GM13976 (cell line): Measurements from ENCODE around the gene IFT25.

ENCODE experiments used
- DNase-seq: peaks from one replicate; pipeline ENCODE4 v3.0.0; 2012; ENCODE audit warnings: low spot score
- in situ Hi-C: fragments of 300-500 bp; cut with MboI; formaldehyde crosslinking; loops from one replicate; pipeline ENCODE4 v1.12.0; 2022; ENCODE audit warnings: low sequenced_read_pairs, mixed read lengths, inconsistent platforms; ENCODE audit not compliant: unreplicated experiment
- TF ChIP-seq, protein P1 (sequence below): IDR thresholded peaks from 2 replicates; pipeline ENCODE4 v1.5.1; 2012; ENCODE audit warnings: borderline replicate concordance, mild to moderate bottlenecking; ENCODE audit not compliant: insufficient read depth; ENCODE audit errors: extremely low read depth, missing control alignments, control extremely low read depth

Gene IFT25

DNA sequence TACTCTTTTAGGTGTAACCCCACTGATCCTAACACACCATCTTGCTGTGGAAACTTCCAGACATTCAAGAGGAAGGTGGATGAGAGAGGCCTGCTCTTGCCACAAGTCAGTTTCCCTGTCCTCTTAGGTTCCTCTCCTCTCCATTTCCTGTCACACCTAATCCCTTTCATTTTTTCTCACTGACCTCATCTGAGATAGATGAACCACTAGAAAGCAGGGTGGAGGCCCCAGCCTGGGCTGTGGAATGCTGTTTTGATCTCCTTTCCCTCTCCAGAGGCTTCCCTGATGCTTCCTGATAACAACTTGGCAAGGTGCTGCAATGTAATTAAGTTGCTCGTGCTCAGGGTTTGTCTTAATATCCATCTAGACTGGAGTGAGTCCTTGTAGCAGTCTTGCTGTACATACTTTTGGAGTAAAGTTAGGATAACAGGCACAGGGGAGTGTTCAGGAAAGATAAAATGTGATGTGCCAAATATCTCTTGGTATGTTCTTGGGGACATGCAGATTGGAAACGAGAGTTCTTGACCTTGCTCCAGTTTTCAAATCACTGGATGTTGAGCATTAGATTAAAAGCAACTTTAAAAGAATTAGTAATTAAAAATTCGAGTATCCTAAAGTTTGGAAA, 11.8 kb upstream of the IFT25 start:
- in situ Hi-C loops, result loop anchor here (5.0 kb wide), 1 partner anchor 90 kb away; no protein-coding TSS in a partner anchor
- DNase-seq, result no peak
- TF ChIP-seq, protein P1, sequence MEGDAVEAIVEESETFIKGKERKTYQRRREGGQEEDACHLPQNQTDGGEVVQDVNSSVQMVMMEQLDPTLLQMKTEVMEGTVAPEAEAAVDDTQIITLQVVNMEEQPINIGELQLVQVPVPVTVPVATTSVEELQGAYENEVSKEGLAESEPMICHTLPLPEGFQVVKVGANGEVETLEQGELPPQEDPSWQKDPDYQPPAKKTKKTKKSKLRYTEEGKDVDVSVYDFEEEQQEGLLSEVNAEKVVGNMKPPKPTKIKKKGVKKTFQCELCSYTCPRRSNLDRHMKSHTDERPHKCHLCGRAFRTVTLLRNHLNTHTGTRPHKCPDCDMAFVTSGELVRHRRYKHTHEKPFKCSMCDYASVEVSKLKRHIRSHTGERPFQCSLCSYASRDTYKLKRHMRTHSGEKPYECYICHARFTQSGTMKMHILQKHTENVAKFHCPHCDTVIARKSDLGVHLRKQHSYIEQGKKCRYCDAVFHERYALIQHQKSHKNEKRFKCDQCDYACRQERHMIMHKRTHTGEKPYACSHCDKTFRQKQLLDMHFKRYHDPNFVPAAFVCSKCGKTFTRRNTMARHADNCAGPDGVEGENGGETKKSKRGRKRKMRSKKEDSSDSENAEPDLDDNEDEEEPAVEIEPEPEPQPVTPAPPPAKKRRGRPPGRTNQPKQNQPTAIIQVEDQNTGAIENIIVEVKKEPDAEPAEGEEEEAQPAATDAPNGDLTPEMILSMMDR, result no peak

DNA sequence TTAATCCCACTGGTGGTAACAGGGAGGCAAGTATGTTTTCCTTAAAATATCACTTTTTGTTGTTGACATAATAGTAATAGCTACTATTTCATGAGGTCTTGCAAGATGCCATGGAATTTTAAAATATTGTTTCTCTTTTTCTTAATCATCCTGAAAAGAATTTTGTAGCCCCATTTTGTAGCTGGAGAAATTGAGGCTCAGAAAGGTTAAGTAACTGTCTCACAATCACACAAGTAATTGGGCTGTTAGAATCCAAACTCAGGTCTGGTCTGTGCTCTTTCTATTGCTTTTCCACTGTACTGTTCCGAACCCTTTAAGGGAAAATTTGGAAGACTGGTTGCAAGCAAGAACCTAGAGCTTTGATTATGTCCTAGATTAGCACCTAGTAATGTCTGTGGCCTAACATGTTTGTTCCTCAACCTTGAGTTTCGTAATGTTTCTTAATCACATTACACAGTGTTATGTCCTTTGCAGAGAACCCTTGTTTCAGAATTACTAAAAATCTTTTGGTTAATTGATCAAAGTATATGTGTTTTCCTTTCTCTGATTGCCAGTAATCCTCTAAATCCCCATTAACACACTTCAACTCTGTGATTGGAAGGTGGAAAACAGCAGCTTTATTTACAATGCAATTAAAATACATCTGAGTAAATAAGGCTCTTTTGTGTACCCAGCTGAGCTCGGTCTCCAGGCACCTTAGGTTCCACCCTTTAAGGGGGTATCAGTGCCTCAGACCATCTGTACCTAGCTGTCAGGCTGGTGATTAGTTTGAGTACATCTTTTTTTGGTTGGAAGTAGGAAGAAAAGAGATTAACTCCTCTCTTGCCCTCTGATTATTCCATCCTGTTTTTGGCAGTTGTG, 11.0 kb upstream of the IFT25 start:
- TF ChIP-seq, protein P1, result no peak
- no peak for DNase-seq
- in situ Hi-C loops, result loop anchor here (5.0 kb wide), 1 partner anchor 89 kb away; no protein-coding TSS in a partner anchor

DNA sequence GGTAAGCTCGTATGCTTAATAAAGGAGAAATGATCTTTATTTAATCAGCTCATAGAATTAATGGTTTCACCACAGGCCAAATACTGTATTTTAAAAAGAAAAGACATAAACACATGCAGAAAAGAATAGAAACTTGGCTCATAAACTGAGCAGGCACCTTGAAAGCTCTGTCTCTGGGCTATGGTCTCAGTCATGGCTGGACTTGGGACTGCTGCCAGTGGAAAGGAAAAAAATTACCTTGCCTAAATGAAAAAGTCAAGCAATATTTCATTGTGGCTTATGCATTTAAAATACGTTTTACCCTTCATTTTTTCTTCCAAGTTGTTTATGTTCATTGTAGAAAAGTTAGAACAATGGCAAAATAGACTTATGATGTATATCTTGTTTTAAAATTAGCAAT, 8.6 kb upstream of the IFT25 start:
- DNase-seq, result no peak
- in situ Hi-C loops, result no loop called here
- TF ChIP-seq, protein P1, result no peak

DNA sequence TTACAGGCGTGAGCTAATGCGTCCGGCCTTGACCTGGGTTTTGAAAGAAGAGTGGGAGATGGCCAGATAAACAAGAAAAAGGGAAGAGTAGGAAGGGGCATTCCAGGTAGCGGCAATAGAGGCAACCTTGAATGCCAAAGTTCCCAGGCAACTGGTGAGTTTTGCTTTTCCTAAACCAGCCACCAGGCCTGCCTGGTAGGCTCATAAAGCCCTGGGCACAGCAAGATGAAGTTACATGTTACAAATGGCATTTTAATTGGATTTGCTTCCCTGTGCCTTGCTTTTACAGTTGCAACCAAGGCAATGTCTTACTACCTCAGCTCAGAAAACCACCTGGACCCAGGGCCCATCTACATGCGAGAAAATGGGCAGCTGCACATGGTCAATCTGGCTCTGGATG, 6.2 kb upstream of the IFT25 start:
- DNase-seq, result no peak
- in situ Hi-C loops, result no loop called here
- TF ChIP-seq, protein P1, result no peak

DNA sequence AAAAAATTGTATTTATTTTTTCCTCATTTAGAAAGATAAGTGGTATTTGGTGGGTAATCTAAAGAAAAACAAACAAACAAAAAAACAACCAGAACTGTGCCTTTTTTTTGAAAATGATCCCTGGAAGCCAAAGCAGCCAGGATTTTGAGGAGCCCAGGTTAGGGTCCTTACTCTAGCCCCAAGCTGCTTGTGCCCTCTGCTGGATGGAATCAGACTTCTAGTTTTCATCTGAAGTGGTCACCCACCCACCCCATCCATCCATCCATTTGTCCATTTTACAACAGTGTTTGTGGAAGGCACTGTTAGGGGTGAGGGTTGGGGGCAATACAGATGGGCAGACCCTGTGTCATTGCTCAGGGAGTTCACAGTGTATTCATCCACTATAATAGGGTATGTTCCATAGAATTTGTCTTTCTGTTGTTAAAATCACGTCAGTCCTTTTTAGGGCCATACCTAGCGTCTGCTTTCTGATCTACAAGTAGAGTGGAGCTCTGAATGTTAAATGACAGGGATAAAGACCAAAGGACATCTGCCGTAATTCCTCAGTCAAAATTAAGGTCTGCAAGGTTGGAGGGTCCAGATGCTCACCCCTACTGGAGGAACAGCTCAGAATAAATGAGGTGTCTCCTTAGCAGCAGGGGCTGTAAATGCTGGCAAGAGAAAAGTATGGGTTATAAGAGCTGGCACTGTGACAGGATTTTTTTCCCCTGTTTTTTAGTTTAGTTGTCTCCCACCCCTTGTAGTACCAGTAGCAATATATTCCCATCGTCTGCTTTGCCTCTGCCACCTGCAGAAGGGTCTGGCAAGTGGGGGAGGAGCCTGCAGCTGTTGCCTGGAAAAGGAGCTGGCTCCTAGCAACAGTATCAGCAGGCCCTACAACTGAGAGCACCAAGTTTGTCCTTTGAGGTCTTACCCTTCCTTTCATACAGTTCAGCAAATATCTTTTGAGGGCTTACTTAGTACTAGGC, 3.8 kb upstream of the IFT25 start:
- TF ChIP-seq, protein P1, result peak; percentile 32
- in situ Hi-C loops, result no loop called here
- DNase-seq, result peak; percentile 41

DNA sequence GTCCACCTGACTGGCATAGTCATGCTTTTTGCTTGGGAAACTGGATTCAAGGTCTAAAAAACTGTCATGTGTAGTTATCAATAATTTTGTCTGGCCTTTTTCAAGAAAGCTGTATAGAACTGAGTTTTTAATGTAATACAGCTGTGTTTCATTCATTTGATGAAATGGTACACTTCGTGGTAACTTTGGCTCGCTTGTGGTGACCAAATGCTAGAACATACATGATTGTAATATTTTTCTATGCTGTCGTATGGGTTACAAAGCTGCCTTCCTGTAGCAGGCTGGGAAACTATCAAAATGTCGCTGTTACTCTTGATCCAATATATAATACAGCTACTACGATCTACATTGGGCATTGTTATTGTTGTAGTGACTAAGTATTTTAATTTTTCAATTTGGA, 2.8 kb upstream of the IFT25 start:
- TF ChIP-seq, protein P1, result no peak
- DNase-seq, result no peak
- in situ Hi-C loops, result no loop called here
